ENCODE data around the gene TET2. TPM values are rescaled to one million over a fixed set of nuclear protein-coding genes. Genes with fewer than 3 reads are reported as not detected.

TET2 gene
- total RNA-seq, 1 experiment from 2014 or later: 3.4 TPM

DNA sequence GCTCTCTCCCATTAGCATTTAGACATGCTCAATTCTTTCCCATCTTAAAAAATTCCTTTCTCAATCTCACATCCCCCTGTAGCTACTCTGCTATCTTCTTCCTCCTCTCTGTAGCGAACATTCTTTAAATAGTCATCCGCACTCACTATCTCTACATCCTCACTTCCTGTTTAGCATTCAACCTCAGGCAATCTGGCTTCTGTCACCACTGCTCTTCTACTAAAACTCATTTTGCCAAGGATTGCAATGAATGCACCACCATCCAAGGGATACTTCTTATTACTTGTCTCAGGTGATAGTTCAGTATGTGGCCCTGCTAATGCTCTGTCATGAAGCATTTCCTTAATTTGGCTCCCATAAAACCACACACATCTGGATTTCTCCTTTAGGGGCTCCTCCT lies 10.9 kb upstream of the TET2 start:
- no peak for ATAC-seq
- H3K27me3 Mint-ChIP-seq (ENCODE audit: low read depth): peaks cover 40% of the 10 kb centered on the region
- no peaks in the 10 kb centered on the region for H3K9me3 Mint-ChIP-seq
- TF ChIP-seq ZBTB43 (CRISPR knock-in tag; IDR thresholded peaks at IDR 0.05) (no peak), HMGA2 (CRISPR knock-in tag; IDR thresholded peaks at IDR 0.05) (no peak), ZNF671 (CRISPR knock-in tag; IDR thresholded peaks at IDR 0.05) (no peak), NFE2L1 (CRISPR knock-in tag; IDR thresholded peaks at IDR 0.05) (no peak), SMAD4 (CRISPR knock-in tag; IDR thresholded peaks at IDR 0.05) (no peak), ZNF232 (CRISPR knock-in tag; IDR thresholded peaks at IDR 0.05) (no peak), FOXJ3 (CRISPR knock-in tag; IDR thresholded peaks at IDR 0.05; ENCODE audit: borderline replicate concordance) (no peak), AFF4 (CRISPR knock-in tag; IDR thresholded peaks at IDR 0.05; ENCODE audit: borderline replicate concordance) (no peak), TEAD1 (CRISPR knock-in tag; IDR thresholded peaks at IDR 0.05) (no peak), GRHL2 (CRISPR knock-in tag; IDR thresholded peaks at IDR 0.05; ENCODE audit: insufficient replicate concordance, severe bottlenecking) (no peak), PRDM15 (CRISPR knock-in tag; IDR thresholded peaks at IDR 0.05) (no peak), FOXP4 (CRISPR knock-in tag; IDR thresholded peaks at IDR 0.05) (no peak), SMAD3 (CRISPR knock-in tag; IDR thresholded peaks at IDR 0.05; ENCODE audit: borderline replicate concordance) (no peak), OVOL2 (CRISPR knock-in tag; IDR thresholded peaks at IDR 0.05; ENCODE audit: borderline replicate concordance) (no peak)
- TF ChIP-seq, protein P1, sequence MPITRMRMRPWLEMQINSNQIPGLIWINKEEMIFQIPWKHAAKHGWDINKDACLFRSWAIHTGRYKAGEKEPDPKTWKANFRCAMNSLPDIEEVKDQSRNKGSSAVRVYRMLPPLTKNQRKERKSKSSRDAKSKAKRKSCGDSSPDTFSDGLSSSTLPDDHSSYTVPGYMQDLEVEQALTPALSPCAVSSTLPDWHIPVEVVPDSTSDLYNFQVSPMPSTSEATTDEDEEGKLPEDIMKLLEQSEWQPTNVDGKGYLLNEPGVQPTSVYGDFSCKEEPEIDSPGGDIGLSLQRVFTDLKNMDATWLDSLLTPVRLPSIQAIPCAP (CRISPR knock-in tag; IDR thresholded peaks at IDR 0.05): no peak
- TF ChIP-seq, protein P2, sequence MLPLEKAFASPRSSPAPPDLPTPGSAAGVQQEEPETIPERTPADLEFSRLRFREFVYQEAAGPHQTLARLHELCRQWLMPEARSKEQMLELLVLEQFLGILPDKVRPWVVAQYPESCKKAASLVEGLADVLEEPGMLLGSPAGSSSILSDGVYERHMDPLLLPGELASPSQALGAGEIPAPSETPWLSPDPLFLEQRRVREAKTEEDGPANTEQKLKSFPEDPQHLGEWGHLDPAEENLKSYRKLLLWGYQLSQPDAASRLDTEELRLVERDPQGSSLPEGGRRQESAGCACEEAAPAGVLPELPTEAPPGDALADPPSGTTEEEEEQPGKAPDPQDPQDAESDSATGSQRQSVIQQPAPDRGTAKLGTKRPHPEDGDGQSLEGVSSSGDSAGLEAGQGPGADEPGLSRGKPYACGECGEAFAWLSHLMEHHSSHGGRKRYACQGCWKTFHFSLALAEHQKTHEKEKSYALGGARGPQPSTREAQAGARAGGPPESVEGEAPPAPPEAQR (CRISPR knock-in tag; IDR thresholded peaks at IDR 0.05): no peak
- TF ChIP-seq, protein P3, sequence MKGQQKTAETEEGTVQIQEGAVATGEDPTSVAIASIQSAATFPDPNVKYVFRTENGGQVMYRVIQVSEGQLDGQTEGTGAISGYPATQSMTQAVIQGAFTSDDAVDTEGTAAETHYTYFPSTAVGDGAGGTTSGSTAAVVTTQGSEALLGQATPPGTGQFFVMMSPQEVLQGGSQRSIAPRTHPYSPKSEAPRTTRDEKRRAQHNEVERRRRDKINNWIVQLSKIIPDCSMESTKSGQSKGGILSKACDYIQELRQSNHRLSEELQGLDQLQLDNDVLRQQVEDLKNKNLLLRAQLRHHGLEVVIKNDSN (CRISPR knock-in tag; IDR thresholded peaks at IDR 0.05): no peak
- TF ChIP-seq, protein P4, sequence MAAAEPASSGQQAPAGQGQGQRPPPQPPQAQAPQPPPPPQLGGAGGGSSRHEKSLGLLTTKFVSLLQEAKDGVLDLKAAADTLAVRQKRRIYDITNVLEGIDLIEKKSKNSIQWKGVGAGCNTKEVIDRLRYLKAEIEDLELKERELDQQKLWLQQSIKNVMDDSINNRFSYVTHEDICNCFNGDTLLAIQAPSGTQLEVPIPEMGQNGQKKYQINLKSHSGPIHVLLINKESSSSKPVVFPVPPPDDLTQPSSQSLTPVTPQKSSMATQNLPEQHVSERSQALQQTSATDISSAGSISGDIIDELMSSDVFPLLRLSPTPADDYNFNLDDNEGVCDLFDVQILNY (CRISPR knock-in tag; IDR thresholded peaks at IDR 0.05): no peak
- TF ChIP-seq, protein P5, sequence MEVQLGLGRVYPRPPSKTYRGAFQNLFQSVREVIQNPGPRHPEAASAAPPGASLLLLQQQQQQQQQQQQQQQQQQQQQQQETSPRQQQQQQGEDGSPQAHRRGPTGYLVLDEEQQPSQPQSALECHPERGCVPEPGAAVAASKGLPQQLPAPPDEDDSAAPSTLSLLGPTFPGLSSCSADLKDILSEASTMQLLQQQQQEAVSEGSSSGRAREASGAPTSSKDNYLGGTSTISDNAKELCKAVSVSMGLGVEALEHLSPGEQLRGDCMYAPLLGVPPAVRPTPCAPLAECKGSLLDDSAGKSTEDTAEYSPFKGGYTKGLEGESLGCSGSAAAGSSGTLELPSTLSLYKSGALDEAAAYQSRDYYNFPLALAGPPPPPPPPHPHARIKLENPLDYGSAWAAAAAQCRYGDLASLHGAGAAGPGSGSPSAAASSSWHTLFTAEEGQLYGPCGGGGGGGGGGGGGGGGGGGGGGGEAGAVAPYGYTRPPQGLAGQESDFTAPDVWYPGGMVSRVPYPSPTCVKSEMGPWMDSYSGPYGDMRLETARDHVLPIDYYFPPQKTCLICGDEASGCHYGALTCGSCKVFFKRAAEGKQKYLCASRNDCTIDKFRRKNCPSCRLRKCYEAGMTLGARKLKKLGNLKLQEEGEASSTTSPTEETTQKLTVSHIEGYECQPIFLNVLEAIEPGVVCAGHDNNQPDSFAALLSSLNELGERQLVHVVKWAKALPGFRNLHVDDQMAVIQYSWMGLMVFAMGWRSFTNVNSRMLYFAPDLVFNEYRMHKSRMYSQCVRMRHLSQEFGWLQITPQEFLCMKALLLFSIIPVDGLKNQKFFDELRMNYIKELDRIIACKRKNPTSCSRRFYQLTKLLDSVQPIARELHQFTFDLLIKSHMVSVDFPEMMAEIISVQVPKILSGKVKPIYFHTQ (CRISPR knock-in tag; IDR thresholded peaks at IDR 0.05): no peak
- TF ChIP-seq, protein P6, sequence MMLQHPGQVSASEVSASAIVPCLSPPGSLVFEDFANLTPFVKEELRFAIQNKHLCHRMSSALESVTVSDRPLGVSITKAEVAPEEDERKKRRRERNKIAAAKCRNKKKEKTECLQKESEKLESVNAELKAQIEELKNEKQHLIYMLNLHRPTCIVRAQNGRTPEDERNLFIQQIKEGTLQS (CRISPR knock-in tag; conservative IDR thresholded peaks at IDR 0.05): no peak
- DNase-seq (ENCODE audit: low spot score): no peak
- ChIA-PET CTCF (no interaction called here), POLR2A (no interaction called here)
- H3K27ac Mint-ChIP-seq: no peak overlapping the region
- H3K4me1 Mint-ChIP-seq: no peaks in the 10 kb centered on the region
- H3K36me3 Mint-ChIP-seq: no peaks in the 10 kb centered on the region
- H3K4me3 Mint-ChIP-seq: no peak overlapping the region

Measured in WTC11 (cell line).